ENCODE data around the gene ZIC4. TPM values are rescaled to one million over a fixed set of nuclear protein-coding genes. Genes with fewer than 3 reads are reported as not detected.

The ZIC4 gene
- polyA plus RNA-seq, 1 of the 3 experiments (the other 2 are of a cell fraction): 1.3 TPM

GRCh38 chr3:147419781-147420224 is 13.5 kb upstream of the ZIC4 start:
- no peaks in the 10 kb centered on the region for H3K36me3 ChIP-seq (replicated peaks in 1 of 2; ENCODE audit: control insufficient read depth in 1 of 2, insufficient read depth in 2 of 2, low read length in 1 of 2)
- no peaks in the 10 kb centered on the region for H3K9me3 ChIP-seq
- TF ChIP-seq CHD2 (IDR thresholded peaks at IDR 0.05; ENCODE audit: low read length, partially characterized antibody): no peak
- H4K20me1 ChIP-seq (ENCODE audit: insufficient read depth): no peaks in the 10 kb centered on the region
- no peak overlapping the region for H2AFZ ChIP-seq (ENCODE audit: low read depth)
- DNase-seq: no peak
- ChIA-PET CTCF (no interaction called here), POLR2A (no interaction called here)
- no peak overlapping the region for H3K4me3 ChIP-seq (ENCODE audit: low read depth in 2 of 2, low read length in 1 of 2)
- H3K9ac ChIP-seq: no peak overlapping the region
- no peaks in the 10 kb centered on the region for H3K79me2 ChIP-seq (ENCODE audit: insufficient read depth)
- H3K4me2 ChIP-seq: no peak overlapping the region
- WGBS (ENCODE audit: low lambda C conversion rate): 82% methylated on average over 10 of the region's 10 CpGs
- H3F3A ChIP-seq (replicated peaks; ENCODE audit: insufficient read depth): no peaks in the 10 kb centered on the region
- H3K9me2 ChIP-seq: no peaks in the 10 kb centered on the region
- H3K27ac ChIP-seq (ENCODE audit: low read depth in 2 of 2, low read length in 1 of 2): no peak overlapping the region
- no peaks in the 10 kb centered on the region; a peak in 1 of 4 replicates for H3K4me1 ChIP-seq (ENCODE audit: control insufficient read depth in 1 of 2, insufficient read depth in 2 of 2, low read depth in 1 of 2, low read length in 1 of 2)
- H3K27me3 ChIP-seq (ENCODE audit: insufficient read depth): peaks cover 63% of the 10 kb centered on the region

DNA sequence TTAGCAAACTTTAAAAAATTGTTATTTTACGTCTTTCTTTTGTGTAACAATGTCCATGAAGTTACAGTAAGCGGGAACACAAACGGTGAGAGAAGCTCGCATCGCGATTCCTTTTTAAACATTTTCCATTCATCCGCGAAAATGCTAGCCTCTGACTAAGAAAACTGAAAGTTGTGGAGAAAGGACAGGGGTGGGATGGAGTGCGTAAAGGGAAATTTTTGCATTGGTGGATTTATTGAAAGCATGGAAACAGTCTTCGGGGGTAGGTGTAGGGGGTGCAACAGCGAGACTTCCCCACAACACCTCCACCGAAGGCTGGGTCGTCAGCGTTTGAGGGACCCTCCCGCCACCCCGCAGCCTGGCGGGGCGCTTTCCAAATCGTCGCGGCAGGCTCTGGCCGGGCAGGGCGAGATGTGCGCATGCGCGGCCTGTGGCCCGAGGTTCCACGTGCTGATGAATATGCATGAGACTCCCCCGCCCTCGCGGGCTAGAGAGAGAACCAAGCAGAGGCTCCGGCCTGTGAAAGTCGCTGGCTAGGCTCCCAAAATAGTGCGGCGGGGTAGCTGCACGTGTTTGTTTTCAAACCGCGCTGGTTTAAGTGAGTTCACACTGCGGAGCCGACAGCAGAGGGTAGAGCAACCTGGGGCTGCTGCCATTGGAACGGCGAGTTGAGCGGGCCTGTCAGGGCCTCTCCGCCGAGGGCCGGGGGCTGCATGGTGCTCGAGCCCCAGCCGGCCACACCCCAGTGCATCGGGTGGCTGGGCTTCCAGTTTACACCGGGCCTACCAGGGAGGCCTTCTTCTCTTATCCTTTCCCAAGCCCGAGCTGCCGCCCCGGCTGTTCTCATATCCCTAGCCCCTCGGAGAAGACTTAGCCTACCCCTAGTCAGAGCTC is 12.7 kb upstream of the ZIC4 start:
- Histone ChIP-seq H3K36me3 (replicated peaks in 1 of 2; ENCODE audit: control insufficient read depth in 1 of 2, insufficient read depth in 2 of 2, low read length in 1 of 2) (no peaks in the 10 kb centered on the region), H2AFZ (ENCODE audit: low read depth) (no peak overlapping the region), H3F3A (replicated peaks; ENCODE audit: insufficient read depth) (no peaks in the 10 kb centered on the region), H3K27me3 (ENCODE audit: insufficient read depth) (peaks cover 62% of the 10 kb centered on the region), H3K4me1 (ENCODE audit: control insufficient read depth in 1 of 2, insufficient read depth in 2 of 2, low read depth in 1 of 2, low read length in 1 of 2) (no peaks in the 10 kb centered on the region; a peak in 1 of 4 replicates), H3K9me3 (no peaks in the 10 kb centered on the region), H3K9me2 (no peaks in the 10 kb centered on the region), H3K4me2 (peak overlapping the region; percentile 57), H3K4me3 (ENCODE audit: low read depth in 2 of 2, low read length in 1 of 2) (peak overlapping the region; percentile 6 to 40; a peak in 3 of 4 replicates), H3K79me2 (ENCODE audit: insufficient read depth) (no peaks in the 10 kb centered on the region), H4K20me1 (ENCODE audit: insufficient read depth) (no peaks in the 10 kb centered on the region), H3K27ac (ENCODE audit: low read depth in 2 of 2, low read length in 1 of 2) (no peak overlapping the region), H3K9ac (no peak overlapping the region)
- CTCF ChIA-PET: no interaction called here
- TF ChIP-seq NRF1 (IDR thresholded peaks at IDR 0.05; ENCODE audit: low read depth, low read length) (0 out of 2 replicates have a peak, but pooled peaks have one; percentile 19), FOSL2 (IDR thresholded peaks at IDR 0.05; ENCODE audit: borderline replicate concordance, low read depth) (no peak)
- DNase-seq: peak; percentile 65
- POLR2A ChIA-PET: no interaction called here
- WGBS (ENCODE audit: low lambda C conversion rate): 66% methylated on average over 26 of the region's 54 CpGs

- Histone ChIP-seq H3F3A (replicated peaks; ENCODE audit: insufficient read depth) (no peaks in the 10 kb centered on the region), H3K27ac (ENCODE audit: low read depth in 2 of 2, low read length in 1 of 2) (no peak overlapping the region), H3K4me1 (ENCODE audit: control insufficient read depth in 1 of 2, insufficient read depth in 2 of 2, low read depth in 1 of 2, low read length in 1 of 2) (no peaks in the 10 kb centered on the region; a peak in 1 of 4 replicates), H3K9me3 (no peaks in the 10 kb centered on the region), H4K20me1 (ENCODE audit: insufficient read depth) (no peaks in the 10 kb centered on the region), H3K79me2 (ENCODE audit: insufficient read depth) (no peaks in the 10 kb centered on the region), H3K4me2 (no peak overlapping the region), H3K9ac (no peak overlapping the region), H3K27me3 (ENCODE audit: insufficient read depth) (peaks cover 60% of the 10 kb centered on the region), H3K9me2 (no peaks in the 10 kb centered on the region), H2AFZ (ENCODE audit: low read depth) (no peak overlapping the region), H3K4me3 (ENCODE audit: low read depth in 2 of 2, low read length in 1 of 2) (no peak overlapping the region), H3K36me3 (replicated peaks in 1 of 2; ENCODE audit: control insufficient read depth in 1 of 2, insufficient read depth in 2 of 2, low read length in 1 of 2) (no peaks in the 10 kb centered on the region)
- TF ChIP-seq MEF2A (IDR thresholded peaks at IDR 0.05; ENCODE audit: borderline replicate concordance, low read depth) (no peak), NFIC (IDR thresholded peaks at IDR 0.05; ENCODE audit: borderline replicate concordance) (no peak)
- 82% methylated on average over 4 of the region's 4 CpGs for WGBS (ENCODE audit: low lambda C conversion rate)
- ChIA-PET CTCF (no interaction called here), POLR2A (no interaction called here)
- no peak for DNase-seq
These were observed 12.0 kb upstream of the ZIC4 start for GRCh38 chr3:147418371-147418781.
